ENCODE results near the gene AOC2. TPM values are rescaled to one million over a fixed set of nuclear protein-coding genes. Genes with fewer than 3 reads are reported as not detected.
A peak's percentile ranks its signal among the peaks of the same experiment; 100 is the strongest.

The AOC2 gene
- total and polyA plus RNA-seq, 2 of the 13 experiments (the other 11 are each of a cell fraction or from before 2014, with no cell fraction given): 1.2 to 3.3 TPM

GRCh38 chr17:42853968-42854790 is 9.8 kb downstream of the AOC2 start (continued):
- 0 out of 2 replicates have a peak, but pooled peaks have one; percentile 46 for TF ChIP-seq E2F1 (CRISPR knock-in tag; IDR thresholded peaks at IDR 0.05)
- TF ChIP-seq GATAD2A (CRISPR knock-in tag; IDR thresholded peaks at IDR 0.05): peak; percentile 58; the same call in 1 of the 2 replicates
- TF ChIP-seq ZHX1 (CRISPR knock-in tag; IDR thresholded peaks at IDR 0.05; ENCODE audit: low read depth): no peak
- no peak for TF ChIP-seq SIN3B (IDR thresholded peaks at IDR 0.05; ENCODE audit: low read length)
- no peak for TF ChIP-seq FUBP1 (CRISPR knock-in tag; IDR thresholded peaks at IDR 0.05; ENCODE audit: borderline replicate concordance)
- peak; percentile 83; the same call in 1 of the 2 replicates for TF ChIP-seq ZBTB42 (CRISPR knock-in tag; IDR thresholded peaks at IDR 0.05)
- no peak for TF ChIP-seq IRF2 (CRISPR knock-in tag; IDR thresholded peaks at IDR 0.05)
- peak; percentile 97 for TF ChIP-seq ZBED4 (CRISPR knock-in tag; IDR thresholded peaks at IDR 0.05; ENCODE audit: borderline replicate concordance)
- no peak for TF ChIP-seq SUZ12 (IDR thresholded peaks at IDR 0.05; ENCODE audit: low read depth, low read length)
- TF ChIP-seq ZNF350 (CRISPR knock-in tag; IDR thresholded peaks at IDR 0.05; ENCODE audit: borderline replicate concordance, low read depth): peak; percentile 66
- TF ChIP-seq GFI1 (CRISPR knock-in tag; IDR thresholded peaks at IDR 0.05; ENCODE audit: borderline replicate concordance): peak; percentile 65; the same call in 1 of the 2 replicates
- TF ChIP-seq MLLT10 (CRISPR knock-in tag; IDR thresholded peaks at IDR 0.05): no peak
- TF ChIP-seq ZFP82 (CRISPR knock-in tag; IDR thresholded peaks at IDR 0.05; ENCODE audit: borderline replicate concordance): peak; percentile 87; the same call in 1 of the 2 replicates
- no peak for TF ChIP-seq NKX3-1 (CRISPR knock-in tag; IDR thresholded peaks at IDR 0.05)
- TF ChIP-seq HNRNPH1 (optimal IDR thresholded peaks at IDR 0.05; ENCODE audit: low read depth, low read length): no peak
- 0 out of 2 replicates have a peak, but pooled peaks have one; percentile 53 for TF ChIP-seq ZBTB10 (CRISPR knock-in tag; IDR thresholded peaks at IDR 0.05; ENCODE audit: borderline replicate concordance)

All from HepG2 (cell line).